G401 (cell line): Measurements from ENCODE around the gene ARHGEF4. TPM values are rescaled to one million over a fixed set of nuclear protein-coding genes. Genes with fewer than 3 reads are reported as not detected.
A peak's percentile ranks its signal among the peaks of the same experiment; 100 is the strongest.

ENCODE experiments used
- DNase-seq: peaks from one replicate; pipeline ENCODE4 v3.0.0-alpha.2; 2015; ENCODE audit warnings: low spot score
- in situ Hi-C: cut with HindIII; loops from 2 replicates; pipeline ENCODE4 v1.10.0; 2016; ENCODE audit warnings: low sequenced_read_pairs, mixed read lengths
- total RNA-seq: library from RNA; depleted of rRNA; stranded (reverse); fragments of >200 nt; shearing (Covaris generic); gene quantifications from 2 replicates; pipeline ENCODE4 v1.2.3, GENCODE V29; 2014

The ARHGEF4 gene
- total RNA-seq, 1 experiment from 2014 or later, result 0.10 TPM

DNA sequence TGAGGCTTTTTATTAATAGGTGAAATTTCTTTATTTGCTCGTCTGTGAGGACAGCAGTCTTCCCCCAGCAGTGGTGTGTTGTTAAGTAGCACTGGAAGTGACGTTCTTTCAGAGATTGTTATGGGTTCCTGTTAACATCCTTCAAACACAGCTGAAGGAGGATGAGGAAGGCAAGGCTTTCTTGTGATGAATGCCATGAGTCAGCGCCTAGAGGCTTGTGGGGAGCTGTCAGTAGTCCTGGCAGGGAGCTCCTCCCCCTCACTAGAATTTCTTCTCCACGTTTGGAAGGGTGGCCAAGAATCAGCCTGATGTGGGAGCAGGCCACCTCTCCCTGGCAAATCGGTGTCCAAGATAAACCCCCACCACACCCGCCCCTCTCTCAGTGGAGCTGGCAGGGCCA is 113.2 kb downstream of the ARHGEF4 start:
- DNase-seq, result no peak
- in situ Hi-C loops, result no loop called here

DNA sequence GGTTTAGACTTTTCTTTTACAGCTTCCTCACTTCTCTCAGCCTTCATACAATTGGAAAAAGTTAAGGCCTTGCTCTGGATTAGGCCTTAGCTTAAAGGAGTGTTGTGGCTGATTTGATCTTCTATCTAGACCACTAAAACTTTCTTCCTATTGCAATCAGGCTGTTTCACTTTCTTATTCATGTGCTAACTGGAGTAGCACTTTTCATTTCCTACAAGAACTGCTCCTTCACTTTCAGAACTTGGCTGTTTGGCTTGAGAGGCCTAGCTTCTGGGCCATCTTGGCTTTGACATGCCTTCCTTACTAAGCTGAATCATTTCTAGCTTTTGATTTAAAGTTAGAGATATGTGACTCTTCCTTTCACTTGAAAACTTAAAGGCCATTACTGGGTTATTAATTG is 114.3 kb downstream of the ARHGEF4 start:
- in situ Hi-C loops, result no loop called here
- no peak for DNase-seq

DNA sequence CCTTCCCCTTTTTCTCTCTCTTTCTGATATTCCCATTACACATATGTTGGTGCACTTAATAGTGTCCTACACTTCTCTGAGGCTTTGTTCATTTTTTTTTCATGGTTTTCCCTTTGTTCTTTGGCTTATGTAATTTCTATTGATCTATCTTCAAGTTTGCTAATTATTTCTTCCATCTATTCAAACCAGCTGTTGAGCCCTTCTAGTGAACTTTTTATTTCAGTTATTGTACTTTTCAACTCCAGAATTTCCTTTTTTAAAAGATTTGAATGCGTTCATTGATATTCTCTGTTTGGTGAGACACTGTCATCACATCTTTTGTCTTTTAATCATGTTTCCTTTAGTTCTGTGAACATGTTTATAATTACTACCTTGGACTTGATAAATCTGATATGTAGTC is 118.2 kb downstream of the ARHGEF4 start:
- in situ Hi-C loops, result no loop called here
- DNase-seq, result no peak

DNA sequence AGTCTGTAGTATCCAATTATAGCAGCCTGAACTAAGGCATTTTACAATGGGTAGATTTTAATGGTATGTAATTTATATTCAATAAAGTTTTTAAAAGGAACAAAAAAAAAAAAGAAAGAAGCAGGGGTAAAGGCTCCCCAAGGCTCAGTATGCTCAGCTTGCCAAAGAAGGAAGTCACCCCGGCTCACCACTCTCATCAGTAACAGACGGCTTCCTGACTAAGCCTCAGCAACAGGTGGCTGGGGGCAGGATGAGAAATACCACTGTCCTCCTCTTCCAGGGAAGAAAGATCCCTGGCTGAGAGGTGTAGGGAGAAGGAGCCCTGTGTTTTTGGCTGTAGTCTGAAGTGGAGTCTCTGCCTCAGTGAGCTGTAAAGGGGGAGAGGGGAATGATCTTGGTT is 121.2 kb downstream of the ARHGEF4 start:
- DNase-seq, result no peak
- in situ Hi-C loops, result no loop called here

DNA sequence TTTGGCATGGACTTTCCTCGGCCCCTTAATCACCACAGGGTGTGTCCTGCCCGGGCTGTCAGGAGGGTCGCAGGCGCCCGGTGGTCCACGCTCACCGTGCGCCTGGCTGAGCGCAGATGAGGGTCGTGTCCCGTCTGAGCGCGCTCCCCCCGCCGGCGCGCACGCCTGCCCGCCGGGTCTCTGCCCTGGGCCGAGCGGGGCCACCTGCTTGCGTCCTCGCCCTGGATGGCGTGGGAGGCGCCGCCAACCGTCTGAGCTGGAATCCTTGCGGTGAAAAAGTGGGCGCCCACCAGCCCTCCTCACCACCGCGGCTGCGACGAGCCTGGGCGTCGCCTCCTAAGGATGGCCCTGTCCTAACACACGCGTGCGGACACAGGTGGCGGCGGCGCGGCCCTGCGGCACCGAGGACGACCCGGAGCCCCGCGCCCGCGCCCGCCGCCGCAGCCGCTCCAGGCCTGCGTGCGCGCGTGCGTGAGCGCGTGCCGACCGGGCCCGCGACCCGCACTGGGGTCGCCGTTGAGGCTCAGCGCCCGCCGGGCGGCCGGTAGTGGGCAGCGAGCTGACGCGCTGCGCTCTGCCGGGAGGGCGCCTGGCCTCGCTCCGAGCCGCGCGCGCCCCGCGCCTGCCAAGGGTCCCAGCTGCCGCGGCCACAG is 126.6 kb downstream of the ARHGEF4 start:
- in situ Hi-C loops, result no loop called here
- DNase-seq, result peak; percentile 20

DNA sequence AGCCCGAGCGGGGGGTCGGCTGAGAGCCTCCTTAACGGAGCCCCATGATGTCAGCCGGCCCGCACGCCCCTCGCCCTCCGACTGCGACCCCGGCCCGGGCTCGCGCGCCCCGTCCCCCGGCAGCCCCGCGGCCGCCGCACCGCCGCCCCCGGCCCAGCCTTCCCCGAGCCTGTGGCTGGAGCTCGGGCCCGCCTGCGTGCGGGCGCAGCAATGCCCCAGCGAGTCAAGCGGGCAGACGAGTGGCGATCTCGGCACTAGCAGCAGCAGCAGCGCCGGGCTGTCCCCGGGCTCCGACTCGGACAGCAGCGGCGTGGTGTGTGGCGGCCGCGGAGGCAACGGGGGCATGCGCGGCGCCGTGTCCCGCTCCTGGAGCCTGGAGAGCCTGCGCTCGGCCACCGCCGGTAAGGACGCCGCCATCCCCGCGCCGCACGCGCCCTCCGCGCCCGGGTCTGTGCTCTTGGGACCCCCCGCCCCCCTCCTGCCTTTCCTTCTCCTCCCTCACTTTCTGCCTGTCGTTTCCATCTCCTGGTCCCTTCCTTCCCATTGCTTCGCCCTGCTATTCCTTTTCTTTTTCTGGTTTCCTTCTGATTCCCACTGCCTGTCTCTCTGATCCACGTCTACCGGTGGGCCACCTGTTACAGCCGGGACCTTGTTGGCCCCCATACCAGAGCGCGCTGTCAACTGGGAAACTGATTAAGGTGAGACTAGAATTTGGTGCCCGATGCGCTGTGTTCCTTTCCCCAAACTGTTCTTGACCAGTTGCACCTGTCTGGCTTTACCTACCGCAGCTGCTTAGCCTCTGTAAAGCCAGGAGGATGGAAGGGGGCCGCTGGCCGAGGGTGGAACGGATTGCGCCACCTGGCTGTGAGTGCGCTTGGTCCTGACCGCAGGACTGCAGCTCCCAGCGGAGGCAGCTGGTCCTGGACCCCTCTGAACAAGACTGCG is 127.4 kb downstream of the ARHGEF4 start:
- peak; percentile 56 for DNase-seq

DNA sequence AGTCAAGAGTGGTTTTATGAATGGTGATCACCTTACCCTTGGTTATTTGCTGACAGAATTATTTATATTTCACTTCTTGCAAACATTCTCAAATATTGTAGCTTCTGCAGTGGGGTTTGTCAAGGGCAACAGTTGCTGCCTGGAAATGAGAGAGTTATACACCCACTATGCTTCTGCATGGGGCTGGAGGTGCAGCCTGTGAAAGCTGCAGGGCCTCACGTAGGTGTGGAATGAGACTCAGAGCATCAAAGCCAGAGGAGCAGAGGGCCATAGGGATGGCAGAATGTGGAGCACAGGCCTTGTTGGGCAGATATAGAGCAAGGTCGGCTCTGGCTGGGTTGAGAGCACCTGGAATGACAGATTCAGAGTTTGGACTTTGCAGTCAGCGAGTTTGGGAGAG is 128.2 kb downstream of the ARHGEF4 start:
- in situ Hi-C loops, result no loop called here
- DNase-seq, result no peak

More for the DNA sequence above, 127.4 kb downstream of the ARHGEF4 start:
- in situ Hi-C loops, result no loop called here

DNA sequence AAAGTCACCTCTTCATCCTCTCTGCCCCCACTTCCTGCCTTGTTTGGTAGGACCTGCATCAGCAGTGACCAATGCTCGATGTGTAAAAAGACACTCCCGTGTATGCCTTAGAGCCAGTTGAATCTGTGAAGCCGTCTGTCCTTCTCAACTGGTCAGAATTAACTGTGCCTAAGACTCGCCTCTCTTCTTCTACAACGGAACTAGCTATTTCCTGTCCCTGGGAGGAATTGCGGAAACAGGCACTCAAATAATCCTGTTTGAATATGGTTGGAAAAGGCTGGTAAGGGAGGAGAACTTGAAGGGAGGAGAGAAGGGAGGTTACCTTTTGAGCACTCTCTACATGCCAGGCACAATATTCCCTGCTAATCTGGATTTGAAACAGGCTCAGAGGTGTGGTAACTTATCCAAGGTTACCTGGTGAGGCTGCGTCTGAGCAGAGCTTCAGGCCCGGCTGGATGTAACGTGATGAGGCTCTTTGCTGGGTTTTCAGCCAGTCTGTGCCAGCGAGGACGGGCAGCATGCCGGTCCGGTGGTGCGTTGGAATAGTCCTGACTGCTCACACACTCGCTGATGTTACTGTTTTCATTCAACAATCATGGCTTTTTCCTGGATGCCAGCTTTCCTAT is 129.5 kb downstream of the ARHGEF4 start:
- DNase-seq, result no peak
- in situ Hi-C loops, result no loop called here

DNA sequence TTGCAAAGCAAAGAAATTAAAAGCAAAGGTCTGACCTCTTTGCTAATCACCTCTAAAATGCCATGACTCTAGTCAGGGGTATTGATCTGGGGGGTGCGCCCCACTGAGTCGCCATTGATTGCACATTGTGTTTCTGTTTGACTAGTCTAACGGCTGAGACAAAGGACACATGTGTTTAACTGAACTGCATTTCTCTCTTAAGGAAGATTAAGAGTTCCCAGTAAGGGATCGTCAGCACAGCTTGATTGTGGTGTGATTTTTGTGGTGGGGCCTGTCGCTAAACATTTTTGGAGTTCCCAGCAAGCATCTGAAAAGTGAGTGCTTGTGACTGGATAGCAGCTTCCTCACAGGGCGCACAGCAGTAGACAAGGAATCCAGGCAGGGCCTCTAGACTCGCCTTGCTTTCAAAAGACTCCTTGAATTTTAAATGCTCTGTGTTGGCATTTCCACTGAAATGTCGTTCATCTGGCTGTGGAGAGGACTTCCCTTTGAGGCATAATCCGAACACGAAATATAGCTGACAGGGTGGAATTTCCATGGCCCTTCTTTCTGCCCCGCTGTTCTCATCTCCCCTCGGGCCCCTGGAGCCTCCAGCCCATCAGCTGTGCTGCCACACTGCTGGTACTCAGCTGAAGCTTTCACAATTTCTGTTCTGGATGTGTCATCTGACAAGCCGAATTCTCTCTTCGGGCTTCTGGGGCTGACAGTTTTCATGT is 130.2 kb downstream of the ARHGEF4 start:
- in situ Hi-C loops, result no loop called here
- DNase-seq, result no peak

DNA sequence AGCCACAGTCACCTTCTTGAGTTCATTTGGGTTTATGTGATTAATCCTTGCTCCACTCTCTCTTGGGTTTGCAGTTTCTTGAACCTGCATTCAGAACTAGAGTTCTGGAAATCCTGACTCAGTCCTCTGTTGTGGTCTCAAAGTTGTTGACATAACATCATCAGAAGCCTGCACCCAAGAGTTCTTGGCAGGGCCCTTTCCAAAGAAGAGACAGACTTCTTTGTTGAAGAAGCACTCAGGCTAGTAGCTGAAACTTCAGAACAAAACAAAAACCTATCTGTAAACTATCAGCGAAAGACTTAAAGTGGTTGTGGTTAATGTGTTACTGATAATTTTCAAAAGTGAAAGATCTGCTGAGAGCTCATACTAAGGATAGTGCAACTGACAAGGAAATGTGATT is 135.7 kb downstream of the ARHGEF4 start:
- in situ Hi-C loops, result no loop called here
- no peak for DNase-seq

DNA sequence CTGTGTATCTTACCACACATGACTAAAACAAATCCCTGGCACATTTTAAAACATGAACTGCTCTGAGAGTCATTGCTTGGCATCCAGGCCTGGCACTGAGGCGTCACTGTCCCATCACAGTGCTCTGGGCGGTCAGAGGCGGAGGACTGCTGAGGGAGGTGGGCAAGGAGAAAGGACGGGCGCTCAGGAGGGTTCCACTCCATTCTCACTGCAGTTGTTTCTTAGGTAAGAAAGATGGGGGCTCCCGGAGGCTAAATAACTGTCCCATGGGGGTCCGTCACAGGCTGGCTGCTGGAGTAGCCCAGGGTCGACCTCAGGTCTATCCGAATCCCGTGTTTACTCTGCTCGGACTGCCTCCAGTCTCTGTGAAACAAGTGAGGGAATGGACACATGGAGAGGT is 139.0 kb downstream of the ARHGEF4 start:
- DNase-seq, result no peak
- in situ Hi-C loops, result no loop called here

DNA sequence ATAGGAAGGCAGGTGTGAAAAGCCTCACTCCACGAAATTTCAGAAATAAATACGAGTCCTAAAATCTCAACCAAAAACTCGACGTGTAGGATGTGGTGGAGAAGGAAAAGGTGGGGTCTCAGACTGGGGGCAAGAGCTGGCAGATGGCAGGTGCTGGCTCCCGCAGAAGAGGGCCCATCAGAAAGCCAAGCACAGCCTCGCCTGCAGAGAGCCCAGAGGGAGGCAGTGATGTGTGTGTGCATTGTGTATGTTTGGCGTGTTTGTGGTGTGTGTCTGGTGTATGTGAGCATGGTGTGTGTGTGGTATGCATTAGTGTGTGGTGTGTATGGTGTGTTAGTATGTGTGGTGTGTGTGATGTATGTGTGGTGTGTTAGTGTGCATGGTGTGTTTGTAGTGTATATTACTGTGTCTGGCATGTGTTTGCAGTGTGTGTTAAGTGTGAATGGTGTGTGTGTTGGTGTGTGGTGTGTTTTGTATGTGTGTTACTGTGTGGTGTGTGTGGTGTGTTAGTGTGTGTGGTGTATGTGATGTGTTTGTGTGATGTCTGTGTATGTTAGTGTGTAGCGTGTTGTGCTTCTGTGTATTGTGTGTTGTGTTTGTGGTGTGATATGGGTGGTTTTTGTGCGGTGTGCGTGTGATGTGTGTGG is 140.0 kb downstream of the ARHGEF4 start:
- in situ Hi-C loops, result no loop called here
- DNase-seq, result no peak

DNA sequence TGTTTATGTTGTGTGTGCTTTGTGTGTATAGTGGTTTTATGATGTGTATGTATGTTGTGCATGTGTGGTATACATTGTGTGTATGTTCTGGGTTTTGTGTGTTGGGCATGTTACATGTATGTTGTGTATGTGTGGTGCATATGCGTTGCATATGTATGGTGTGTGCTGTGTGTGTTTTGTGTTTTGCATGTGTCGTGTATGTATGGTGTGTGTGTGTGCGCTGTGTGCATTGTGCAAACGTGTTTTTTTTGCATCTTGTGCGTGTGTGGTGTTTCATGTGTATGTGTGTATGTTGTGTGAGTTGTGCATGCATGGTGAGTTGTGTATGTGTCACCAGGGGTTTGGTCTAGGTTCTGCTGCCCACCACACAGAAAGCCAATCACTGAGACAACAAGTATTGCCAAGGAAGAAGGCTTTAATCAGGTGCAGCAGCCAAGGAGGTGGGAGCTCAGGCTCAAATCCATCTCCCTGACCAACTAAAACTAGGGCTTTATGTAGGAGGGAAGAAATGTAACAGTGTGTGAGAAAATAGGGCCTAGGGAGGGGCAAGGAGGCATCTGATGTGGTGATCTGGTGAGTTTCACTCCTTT is 140.8 kb downstream of the ARHGEF4 start:
- DNase-seq, result no peak
- in situ Hi-C loops, result no loop called here

DNA sequence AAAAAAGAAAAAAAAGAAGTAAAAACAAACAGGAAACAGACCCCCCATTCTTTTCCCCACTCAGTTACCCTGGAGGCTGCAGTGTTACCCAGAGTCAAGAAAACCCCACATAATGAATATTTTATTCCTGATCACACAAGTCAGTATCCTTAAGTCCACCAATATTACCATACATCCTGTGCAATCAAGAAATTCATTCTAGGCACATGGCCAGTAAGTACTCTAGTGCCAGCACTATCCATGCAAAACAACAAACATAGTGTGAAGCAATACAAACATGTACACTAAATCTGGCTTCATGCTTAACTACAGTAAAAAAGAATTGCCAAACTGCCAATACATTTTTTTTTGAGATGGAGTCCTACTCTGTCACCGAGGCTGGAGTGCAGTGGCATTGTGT is 145.0 kb downstream of the ARHGEF4 start:
- in situ Hi-C loops, result no loop called here
- no peak for DNase-seq

DNA sequence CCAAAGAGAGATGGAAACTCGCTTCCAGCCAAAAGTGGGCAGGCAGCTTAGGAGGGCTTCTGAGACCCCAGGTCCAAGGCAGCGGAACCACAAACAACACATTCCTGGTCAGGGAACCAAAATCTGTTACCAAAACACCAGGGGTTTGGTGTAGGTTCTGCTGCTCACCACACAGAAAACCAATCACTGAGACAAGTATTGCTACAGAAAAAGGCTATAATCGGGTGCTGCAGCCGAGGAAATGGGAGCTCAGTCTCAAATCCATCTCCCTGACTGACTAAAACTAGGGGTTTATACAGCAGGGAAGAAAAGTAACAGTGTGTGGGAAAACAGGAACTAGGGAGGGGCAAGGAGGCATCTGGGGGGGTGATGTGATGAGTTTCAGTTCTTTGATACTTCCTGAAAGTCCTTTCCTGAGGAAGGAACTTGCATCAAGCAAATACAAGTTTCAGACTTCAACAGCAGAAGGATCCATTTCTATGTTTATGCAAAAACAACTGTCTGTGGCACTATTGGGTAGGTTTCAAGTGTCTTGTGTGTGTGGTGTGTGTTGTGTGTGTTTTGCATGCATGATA is 148.6 kb downstream of the ARHGEF4 start:
- in situ Hi-C loops, result no loop called here

DNA sequence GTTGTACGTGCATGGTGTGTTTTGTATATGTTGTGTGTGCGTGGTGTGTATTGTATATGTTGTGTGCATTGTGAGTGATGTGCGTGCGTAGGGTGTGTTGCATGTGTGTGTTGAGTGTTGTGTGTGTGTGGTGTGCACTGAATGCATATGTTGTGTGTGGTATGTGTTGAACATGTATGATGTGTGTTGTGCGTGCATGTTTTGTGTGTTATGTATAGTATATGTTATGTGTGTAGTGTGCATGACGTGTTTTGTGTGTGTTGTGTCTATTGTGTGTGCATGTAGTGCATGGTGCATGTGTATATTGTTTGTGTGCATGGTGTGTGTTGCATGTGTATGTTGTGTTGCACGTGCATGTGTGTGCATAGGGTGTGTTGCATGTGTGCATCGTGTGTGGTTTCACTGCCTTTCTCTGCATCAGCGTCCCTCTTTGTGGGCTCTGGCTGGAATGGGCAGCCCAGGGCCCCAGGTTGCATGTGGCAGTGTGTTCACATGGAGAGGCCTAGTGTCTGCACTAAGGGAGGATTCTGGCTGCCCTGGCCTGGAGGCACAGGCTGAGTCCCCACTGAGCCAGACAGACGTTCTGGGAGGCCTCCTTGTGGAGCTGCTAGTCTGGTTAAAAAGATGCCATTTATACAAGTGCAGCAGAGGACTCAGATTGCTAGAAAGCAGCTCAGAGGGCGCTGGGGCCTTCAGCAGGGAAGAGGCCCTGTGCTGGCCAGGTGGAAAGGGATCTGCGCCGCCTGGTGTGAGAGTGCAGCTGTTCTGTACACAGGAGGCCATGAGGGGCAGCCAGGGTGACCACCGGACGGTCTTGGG is 149.3 kb downstream of the ARHGEF4 start:
- in situ Hi-C loops, result no loop called here

More for the DNA sequence above, 148.6 kb downstream of the ARHGEF4 start:
- no peak for DNase-seq

DNA sequence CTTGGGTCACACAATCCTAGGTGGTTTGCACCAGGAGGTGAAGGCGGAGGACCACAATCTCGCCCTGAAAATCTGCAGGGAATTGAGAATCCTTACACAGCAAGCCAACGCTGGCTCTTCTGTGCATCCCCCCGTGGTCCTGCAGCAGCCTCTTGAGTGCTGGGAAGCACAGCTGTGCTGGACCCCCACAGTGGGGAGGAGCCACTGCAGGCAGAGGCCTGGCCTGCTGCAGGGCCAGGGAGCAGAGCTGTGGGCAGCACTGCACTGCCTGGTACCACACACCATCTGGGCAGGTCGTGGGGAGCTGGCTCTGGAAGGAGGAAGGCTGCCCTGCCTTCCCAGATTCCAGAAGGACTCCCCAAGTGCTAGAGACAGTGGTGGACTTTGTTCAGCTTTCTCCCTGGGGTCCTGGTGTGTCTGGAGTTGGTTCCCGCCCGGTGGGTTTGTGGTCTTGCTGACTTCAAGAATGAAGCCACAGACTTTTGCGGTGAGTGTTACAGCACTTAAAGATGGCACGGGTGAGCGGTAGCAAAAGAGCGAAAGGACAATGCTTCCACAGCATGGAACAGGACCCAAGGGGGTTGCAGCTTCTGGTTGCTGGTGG is 150.3 kb downstream of the ARHGEF4 start:
- in situ Hi-C loops, result no loop called here
- DNase-seq, result peak; percentile 5

More for the DNA sequence above, 149.3 kb downstream of the ARHGEF4 start:
- DNase-seq, result no peak
